ENCODE measurements around the gene CACNA2D3. TPM values are rescaled to one million over a fixed set of nuclear protein-coding genes. Genes with fewer than 3 reads are reported as not detected.

CACNA2D3 gene
- total RNA-seq, 1 donor from 2014 or later, result 2.5 TPM

DNA sequence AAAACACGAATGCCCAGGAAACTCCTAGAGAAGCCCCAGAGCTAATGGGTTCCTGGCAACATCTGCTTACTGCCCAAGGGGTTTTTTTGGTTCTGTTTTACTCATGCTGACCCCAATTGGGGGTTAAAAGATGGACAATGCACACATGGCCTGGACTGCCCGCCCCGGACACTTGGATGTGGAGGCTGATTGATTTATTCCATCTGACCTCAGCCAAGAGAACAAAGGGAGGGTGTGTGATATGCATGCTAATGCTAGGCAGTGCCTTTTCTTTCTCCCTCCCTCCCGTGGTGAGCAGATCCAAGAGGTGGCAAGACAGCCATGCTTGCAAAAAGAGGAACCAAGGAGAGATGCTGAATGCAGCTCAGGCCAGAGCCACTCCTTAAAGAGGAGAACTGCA, 808.8 kb downstream of the CACNA2D3 start:
- Mint-ChIP-seq H3K36me3 (no peaks in the 10 kb centered on the region), H3K27ac (no peak overlapping the region), H3K4me1 (ENCODE audit: unreplicated experiment) (peaks cover 21% of the 10 kb centered on the region), H3K9me3 (no peaks in the 10 kb centered on the region), H3K27me3 (no peaks in the 10 kb centered on the region), H3K4me3 (no peak overlapping the region)
- TF ChIP-seq, protein P1, sequence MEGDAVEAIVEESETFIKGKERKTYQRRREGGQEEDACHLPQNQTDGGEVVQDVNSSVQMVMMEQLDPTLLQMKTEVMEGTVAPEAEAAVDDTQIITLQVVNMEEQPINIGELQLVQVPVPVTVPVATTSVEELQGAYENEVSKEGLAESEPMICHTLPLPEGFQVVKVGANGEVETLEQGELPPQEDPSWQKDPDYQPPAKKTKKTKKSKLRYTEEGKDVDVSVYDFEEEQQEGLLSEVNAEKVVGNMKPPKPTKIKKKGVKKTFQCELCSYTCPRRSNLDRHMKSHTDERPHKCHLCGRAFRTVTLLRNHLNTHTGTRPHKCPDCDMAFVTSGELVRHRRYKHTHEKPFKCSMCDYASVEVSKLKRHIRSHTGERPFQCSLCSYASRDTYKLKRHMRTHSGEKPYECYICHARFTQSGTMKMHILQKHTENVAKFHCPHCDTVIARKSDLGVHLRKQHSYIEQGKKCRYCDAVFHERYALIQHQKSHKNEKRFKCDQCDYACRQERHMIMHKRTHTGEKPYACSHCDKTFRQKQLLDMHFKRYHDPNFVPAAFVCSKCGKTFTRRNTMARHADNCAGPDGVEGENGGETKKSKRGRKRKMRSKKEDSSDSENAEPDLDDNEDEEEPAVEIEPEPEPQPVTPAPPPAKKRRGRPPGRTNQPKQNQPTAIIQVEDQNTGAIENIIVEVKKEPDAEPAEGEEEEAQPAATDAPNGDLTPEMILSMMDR (conservative IDR thresholded peaks at IDR 0.05), result no peak
- no peak for DNase-seq (ENCODE audit: extremely low spot score, unreplicated experiment)

DNA sequence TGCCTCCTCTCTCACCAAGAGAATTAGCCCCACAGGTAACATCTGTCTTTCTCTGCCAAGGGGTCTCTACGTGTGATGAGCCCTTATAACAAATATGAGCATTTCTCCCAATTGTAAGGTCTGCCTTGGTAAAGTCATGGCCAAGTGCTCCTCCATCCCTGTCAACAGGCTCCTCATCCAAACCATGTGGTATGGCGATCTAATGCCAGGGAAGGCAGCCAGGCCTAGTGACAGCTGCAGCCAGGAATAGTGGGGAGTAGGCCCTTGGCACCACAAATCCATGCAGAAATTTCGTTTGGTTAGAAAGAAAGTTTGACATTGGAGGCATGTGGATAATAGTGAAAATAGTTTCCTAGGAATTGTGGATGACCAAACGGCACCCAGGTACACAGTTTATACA, 810.3 kb downstream of the CACNA2D3 start:
- Mint-ChIP-seq H3K4me1 (ENCODE audit: unreplicated experiment) (peaks cover 15% of the 10 kb centered on the region), H3K27ac (no peak overlapping the region), H3K4me3 (no peak overlapping the region), H3K27me3 (no peaks in the 10 kb centered on the region), H3K9me3 (no peaks in the 10 kb centered on the region), H3K36me3 (no peaks in the 10 kb centered on the region)
- TF ChIP-seq, protein P1 (conservative IDR thresholded peaks at IDR 0.05), result no peak
- no peak for DNase-seq (ENCODE audit: extremely low spot score, unreplicated experiment)

DNA sequence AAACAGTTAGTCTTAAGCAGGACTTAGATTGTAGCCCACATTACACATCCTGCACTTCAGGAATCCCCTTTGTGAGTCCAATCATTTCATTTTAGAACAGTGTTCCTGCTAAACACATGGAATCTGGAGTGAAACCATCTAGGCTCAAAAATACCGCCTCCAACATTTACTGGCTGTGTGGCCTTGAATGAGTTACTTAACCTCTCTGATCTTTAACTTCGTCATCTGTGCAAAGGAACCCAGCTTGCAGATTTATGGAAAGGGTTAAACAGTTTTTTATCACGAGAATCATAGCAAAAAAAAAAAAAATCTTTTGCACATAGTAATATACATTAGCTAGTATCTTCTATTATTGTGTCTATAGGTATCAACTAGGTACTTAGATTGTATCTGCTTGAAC, 813.5 kb downstream of the CACNA2D3 start:
- no peak overlapping the region for H3K27ac Mint-ChIP-seq
- TF ChIP-seq, protein P1 (conservative IDR thresholded peaks at IDR 0.05), result no peak
- H3K36me3 Mint-ChIP-seq, result no peaks in the 10 kb centered on the region
- H3K9me3 Mint-ChIP-seq, result no peaks in the 10 kb centered on the region
- H3K27me3 Mint-ChIP-seq, result no peaks in the 10 kb centered on the region
- H3K4me3 Mint-ChIP-seq, result no peak overlapping the region
- DNase-seq (ENCODE audit: extremely low spot score, unreplicated experiment), result no peak
- peaks cover 26% of the 10 kb centered on the region for H3K4me1 Mint-ChIP-seq (ENCODE audit: unreplicated experiment)

DNA sequence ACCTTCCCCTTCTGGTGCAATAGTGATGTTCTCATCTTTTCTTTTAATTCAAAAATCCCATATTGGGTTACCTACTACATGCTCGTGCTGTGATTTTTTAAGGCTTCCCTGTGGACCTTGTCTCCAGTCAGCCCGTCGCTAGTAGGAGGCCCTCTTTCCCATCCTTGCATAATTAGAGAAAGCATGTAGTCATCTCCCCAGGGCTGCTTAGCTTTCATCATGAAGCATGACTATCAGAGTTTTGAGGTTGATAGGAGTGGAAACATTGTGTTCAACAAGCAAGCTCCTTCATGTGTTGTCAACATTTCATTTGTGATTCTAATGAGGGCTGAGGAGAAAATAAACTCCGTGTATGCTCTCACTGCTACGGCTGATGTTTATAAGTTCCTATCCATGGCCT, 814.2 kb downstream of the CACNA2D3 start:
- Mint-ChIP-seq H3K9me3 (no peaks in the 10 kb centered on the region), H3K4me3 (no peak overlapping the region)
- TF ChIP-seq, protein P1 (conservative IDR thresholded peaks at IDR 0.05), result no peak

DNA sequence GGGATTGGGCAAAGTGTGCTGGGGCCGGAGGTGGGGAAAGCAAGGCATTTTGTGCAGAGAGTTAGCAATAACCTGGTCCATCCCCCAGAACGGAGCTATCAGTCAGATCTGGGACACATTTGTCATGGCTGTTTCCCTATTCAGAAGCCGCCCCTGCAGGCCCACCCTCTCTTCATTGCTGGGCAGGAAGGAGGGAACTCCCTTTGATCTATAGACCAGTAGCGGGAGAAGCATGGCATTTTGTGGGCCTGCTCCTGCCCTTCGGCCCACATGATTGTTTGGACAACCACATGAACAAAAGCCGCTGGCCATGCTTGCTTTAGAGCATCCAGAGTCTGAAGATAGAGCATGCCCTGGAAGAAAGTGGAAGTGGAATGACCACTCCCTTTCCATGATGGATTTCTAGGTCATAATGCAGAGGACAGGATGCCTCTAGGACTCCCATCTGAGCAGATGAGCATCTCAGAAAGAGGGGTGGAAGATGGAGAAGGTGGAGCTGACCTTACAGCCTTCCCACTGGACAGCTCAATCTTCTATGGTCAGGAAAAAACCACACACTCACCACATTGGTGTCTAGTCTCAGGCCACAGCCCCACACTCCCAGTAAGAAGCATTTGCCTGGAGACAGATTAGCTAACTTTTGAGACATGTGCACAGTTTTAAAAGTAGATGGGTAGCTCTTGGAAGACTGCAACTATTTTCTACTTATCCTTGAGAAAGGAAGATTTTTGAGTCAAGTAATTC, 817.4 kb downstream of the CACNA2D3 start:
- no peaks in the 10 kb centered on the region for H3K9me3 Mint-ChIP-seq
- H3K4me1 Mint-ChIP-seq (ENCODE audit: unreplicated experiment), result peaks cover 29% of the 10 kb centered on the region
- H3K36me3 Mint-ChIP-seq, result no peaks in the 10 kb centered on the region
- no peak for DNase-seq (ENCODE audit: extremely low spot score, unreplicated experiment)
- TF ChIP-seq, protein P1 (conservative IDR thresholded peaks at IDR 0.05), result no peak
- H3K27me3 Mint-ChIP-seq, result no peaks in the 10 kb centered on the region
- H3K4me3 Mint-ChIP-seq, result no peak overlapping the region
- no peak overlapping the region for H3K27ac Mint-ChIP-seq

More for the DNA sequence above, 814.2 kb downstream of the CACNA2D3 start:
- Mint-ChIP-seq H3K4me1 (ENCODE audit: unreplicated experiment) (peaks cover 29% of the 10 kb centered on the region), H3K27me3 (no peaks in the 10 kb centered on the region), H3K27ac (no peak overlapping the region), H3K36me3 (no peaks in the 10 kb centered on the region)
- no peak for DNase-seq (ENCODE audit: extremely low spot score, unreplicated experiment)
